ENCODE measurements around the gene NPFFR1.
A peak's percentile ranks its signal among the peaks of the same experiment; 100 is the strongest.

NPFFR1 gene

GRCh38 chr10:70283445-70284399 lies at the start of gene NPFFR1:
Gene NPFFR1 (minus strand): TSS chr10:70284004. CDS start chr10:70283676, 328 bp downstream.
- TF ChIP-seq CTCF (IDR thresholded peaks at IDR 0.05; ENCODE audit: borderline replicate concordance, control extremely low read depth, extremely low read depth, insufficient read depth, missing control alignments): peak; percentile 4
- no peak for DNase-seq (ENCODE audit: low spot score)
- in situ Hi-C loops (cut with MboI; ENCODE audit: low sequenced_read_pairs, unreplicated experiment): no loop called here

- in situ Hi-C loops (cut with MboI; ENCODE audit: low sequenced_read_pairs, unreplicated experiment): no loop called here
- no peak for TF ChIP-seq CTCF (IDR thresholded peaks at IDR 0.05; ENCODE audit: borderline replicate concordance, control extremely low read depth, extremely low read depth, insufficient read depth, missing control alignments)
- no peak for DNase-seq (ENCODE audit: low spot score)
Measured at GRCh38 chr10:70333268-70333667, 49.5 kb upstream of the NPFFR1 start.

GRCh38 chr10:70331486-70332268 lies 47.9 kb upstream of the NPFFR1 start:
- DNase-seq (ENCODE audit: low spot score): peak; percentile 71
- in situ Hi-C loops (cut with MboI; ENCODE audit: low sequenced_read_pairs, unreplicated experiment): no loop called here
- TF ChIP-seq CTCF (IDR thresholded peaks at IDR 0.05; ENCODE audit: borderline replicate concordance, control extremely low read depth, extremely low read depth, insufficient read depth, missing control alignments): peak; percentile 21

- in situ Hi-C loops (cut with MboI; ENCODE audit: low sequenced_read_pairs, unreplicated experiment): no loop called here
- no peak for DNase-seq (ENCODE audit: low spot score)
- no peak for TF ChIP-seq CTCF (IDR thresholded peaks at IDR 0.05; ENCODE audit: borderline replicate concordance, control extremely low read depth, extremely low read depth, insufficient read depth, missing control alignments)
Measured at GRCh38 chr10:70331160-70331485, 47.3 kb upstream of the NPFFR1 start.

- in situ Hi-C loops (cut with MboI; ENCODE audit: low sequenced_read_pairs, unreplicated experiment): no loop called here
- TF ChIP-seq CTCF (IDR thresholded peaks at IDR 0.05; ENCODE audit: borderline replicate concordance, control extremely low read depth, extremely low read depth, insufficient read depth, missing control alignments): no peak
- no peak for DNase-seq (ENCODE audit: low spot score)
Measured at GRCh38 chr10:70330671-70331070, 46.9 kb upstream of the NPFFR1 start.

GRCh38 chr10:70328967-70329366 lies 45.2 kb upstream of the NPFFR1 start:
- in situ Hi-C loops (cut with MboI; ENCODE audit: low sequenced_read_pairs, unreplicated experiment): no loop called here
- no peak for TF ChIP-seq CTCF (IDR thresholded peaks at IDR 0.05; ENCODE audit: borderline replicate concordance, control extremely low read depth, extremely low read depth, insufficient read depth, missing control alignments)

More at GRCh38 chr10:70328967-70329366, 45.2 kb upstream of the NPFFR1 start:
- DNase-seq (ENCODE audit: low spot score): no peak
